Measurements from ENCODE around the gene LPAR1. TPM values are rescaled to one million over a fixed set of nuclear protein-coding genes. Genes with fewer than 3 reads are reported as not detected.

LPAR1 gene
- total RNA-seq, 1 experiment from 2014 or later, result 4.9 TPM

- ChIA-PET POLR2A (no interaction called here), CTCF (no interaction called here)
- Mint-ChIP-seq H3K4me3 (no peak overlapping the region), H3K4me1 (peaks cover 9% of the 10 kb centered on the region; the same call in 1 of the 2 replicates), H3K9me3 (peaks cover 16% of the 10 kb centered on the region), H3K27me3 (ENCODE audit: low read depth) (no peaks in the 10 kb centered on the region), H3K27ac (no peak overlapping the region), H3K36me3 (no peaks in the 10 kb centered on the region)
- TF ChIP-seq NR2C2 (CRISPR knock-in tag; IDR thresholded peaks at IDR 0.05) (no peak), PREB (CRISPR knock-in tag; IDR thresholded peaks at IDR 0.05; ENCODE audit: borderline replicate concordance) (no peak), ZNF423 (CRISPR knock-in tag; IDR thresholded peaks at IDR 0.05) (no peak), STAT6 (CRISPR knock-in tag; conservative IDR thresholded peaks at IDR 0.05; ENCODE audit: low read depth) (no peak), SMAD4 (CRISPR knock-in tag; IDR thresholded peaks at IDR 0.05) (no peak), GABPB1 (CRISPR knock-in tag; IDR thresholded peaks at IDR 0.05) (no peak), NFE2L1 (CRISPR knock-in tag; IDR thresholded peaks at IDR 0.05) (no peak)
- TF ChIP-seq, protein P1, sequence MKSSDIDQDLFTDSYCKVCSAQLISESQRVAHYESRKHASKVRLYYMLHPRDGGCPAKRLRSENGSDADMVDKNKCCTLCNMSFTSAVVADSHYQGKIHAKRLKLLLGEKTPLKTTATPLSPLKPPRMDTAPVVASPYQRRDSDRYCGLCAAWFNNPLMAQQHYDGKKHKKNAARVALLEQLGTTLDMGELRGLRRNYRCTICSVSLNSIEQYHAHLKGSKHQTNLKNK (CRISPR knock-in tag; IDR thresholded peaks at IDR 0.05), result no peak
- TF ChIP-seq, protein P2, sequence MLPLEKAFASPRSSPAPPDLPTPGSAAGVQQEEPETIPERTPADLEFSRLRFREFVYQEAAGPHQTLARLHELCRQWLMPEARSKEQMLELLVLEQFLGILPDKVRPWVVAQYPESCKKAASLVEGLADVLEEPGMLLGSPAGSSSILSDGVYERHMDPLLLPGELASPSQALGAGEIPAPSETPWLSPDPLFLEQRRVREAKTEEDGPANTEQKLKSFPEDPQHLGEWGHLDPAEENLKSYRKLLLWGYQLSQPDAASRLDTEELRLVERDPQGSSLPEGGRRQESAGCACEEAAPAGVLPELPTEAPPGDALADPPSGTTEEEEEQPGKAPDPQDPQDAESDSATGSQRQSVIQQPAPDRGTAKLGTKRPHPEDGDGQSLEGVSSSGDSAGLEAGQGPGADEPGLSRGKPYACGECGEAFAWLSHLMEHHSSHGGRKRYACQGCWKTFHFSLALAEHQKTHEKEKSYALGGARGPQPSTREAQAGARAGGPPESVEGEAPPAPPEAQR (CRISPR knock-in tag; IDR thresholded peaks at IDR 0.05), result no peak
- DNase-seq (ENCODE audit: low spot score) (no peak), ATAC-seq (no peak)
These were observed 43.5 kb downstream of the LPAR1 start for GRCh38 chr9:110994771-110995241.

DNA sequence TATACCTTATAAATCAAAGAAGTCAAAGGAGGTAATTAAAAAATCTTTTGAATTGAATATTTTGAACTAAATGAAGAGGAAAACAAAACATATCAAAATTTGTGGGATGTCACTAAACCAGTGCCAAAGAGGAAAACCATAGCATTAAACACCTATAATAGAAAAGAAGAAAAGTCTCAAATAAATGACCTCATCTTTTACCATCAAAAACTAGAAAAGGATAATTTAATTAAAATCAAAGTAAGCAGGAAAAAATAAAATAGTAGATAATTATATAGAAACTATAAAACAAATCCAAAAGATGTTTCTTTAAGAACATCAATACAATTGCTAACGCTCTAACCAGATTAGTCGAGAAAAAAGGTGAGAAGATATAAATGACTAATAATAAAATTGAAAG lies 47.8 kb downstream of the LPAR1 start:
- ATAC-seq (no peak), DNase-seq (ENCODE audit: low spot score) (no peak)
- ChIA-PET POLR2A (no interaction called here), CTCF (no interaction called here)
- H3K9me3 Mint-ChIP-seq, result peaks cover 20% of the 10 kb centered on the region; the same call in 1 of the 2 replicates
- TF ChIP-seq EMX1 (CRISPR knock-in tag; IDR thresholded peaks at IDR 0.05) (no peak), ZNF138 (CRISPR knock-in tag; conservative IDR thresholded peaks at IDR 0.05) (no peak), E2F5 (CRISPR knock-in tag; IDR thresholded peaks at IDR 0.05) (no peak)
- TF ChIP-seq, protein P1 (CRISPR knock-in tag; IDR thresholded peaks at IDR 0.05), result no peak
- TF ChIP-seq, protein P3, sequence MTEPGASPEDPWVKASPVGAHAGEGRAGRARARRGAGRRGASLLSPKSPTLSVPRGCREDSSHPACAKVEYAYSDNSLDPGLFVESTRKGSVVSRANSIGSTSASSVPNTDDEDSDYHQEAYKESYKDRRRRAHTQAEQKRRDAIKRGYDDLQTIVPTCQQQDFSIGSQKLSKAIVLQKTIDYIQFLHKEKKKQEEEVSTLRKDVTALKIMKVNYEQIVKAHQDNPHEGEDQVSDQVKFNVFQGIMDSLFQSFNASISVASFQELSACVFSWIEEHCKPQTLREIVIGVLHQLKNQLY (CRISPR knock-in tag; IDR thresholded peaks at IDR 0.05), result no peak
- H3K36me3 Mint-ChIP-seq, result no peaks in the 10 kb centered on the region; the same call in 1 of the 2 replicates
- no peak overlapping the region for H3K27ac Mint-ChIP-seq
- peaks cover 17% of the 10 kb centered on the region for H3K4me1 Mint-ChIP-seq
- no peaks in the 10 kb centered on the region for H3K27me3 Mint-ChIP-seq (ENCODE audit: low read depth)
- H3K4me3 Mint-ChIP-seq, result no peak overlapping the region

- Mint-ChIP-seq H3K27ac (no peak overlapping the region), H3K4me1 (peaks cover 29% of the 10 kb centered on the region), H3K9me3 (peaks cover 26% of the 10 kb centered on the region), H3K36me3 (no peaks in the 10 kb centered on the region; the same call in 1 of the 2 replicates), H3K4me3 (no peak overlapping the region), H3K27me3 (ENCODE audit: low read depth) (no peaks in the 10 kb centered on the region)
- DNase-seq (ENCODE audit: low spot score) (no peak), ATAC-seq (no peak)
- POLR2A ChIA-PET, result no interaction called here
- CTCF ChIA-PET, result interaction anchor here (1.1 kb wide), 1 partner anchor 50 kb away, joined by 3 read pairs; no protein-coding TSS in a partner anchor
- TF ChIP-seq MYBL2 (CRISPR knock-in tag; IDR thresholded peaks at IDR 0.05), result no peak
- TF ChIP-seq STAT6 (CRISPR knock-in tag; conservative IDR thresholded peaks at IDR 0.05; ENCODE audit: low read depth), result no peak
- no peak for TF ChIP-seq ZNF512 (CRISPR knock-in tag; IDR thresholded peaks at IDR 0.05; ENCODE audit: borderline replicate concordance)
- TF ChIP-seq CBFB (CRISPR knock-in tag; IDR thresholded peaks at IDR 0.05; ENCODE audit: low read depth), result no peak
- no peak for TF ChIP-seq ELF4 (CRISPR knock-in tag; IDR thresholded peaks at IDR 0.05; ENCODE audit: low read depth)
- TF ChIP-seq SMAD3 (CRISPR knock-in tag; IDR thresholded peaks at IDR 0.05; ENCODE audit: borderline replicate concordance), result no peak
- TF ChIP-seq NFYB (CRISPR knock-in tag; conservative IDR thresholded peaks at IDR 0.05; ENCODE audit: low read depth), result no peak
These were observed 51.7 kb downstream of the LPAR1 start for GRCh38 chr9:110986529-110986928.
